Airway epithelial cell (primary cell): Measurements from ENCODE around the gene C1orf146. TPM values are rescaled to one million over a fixed set of nuclear protein-coding genes. Genes with fewer than 3 reads are reported as not detected.

Experiments
- total RNA-seq: library from RNA; depleted of rRNA; stranded (reverse); fragments of >200 nt; gene quantifications from 2 replicates; pipeline ENCODE4 v1.2.3, GENCODE V29; 2015

Gene C1orf146, protein sequence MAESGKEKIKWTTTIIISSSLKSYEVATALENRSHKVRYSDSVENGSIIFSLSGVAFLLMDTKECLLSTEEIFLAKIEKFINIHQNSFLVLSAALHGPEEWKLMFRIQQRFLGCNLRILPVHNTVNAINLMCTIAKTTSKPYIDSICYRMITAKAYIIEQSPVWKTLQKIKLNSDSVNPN
- not detected in 2 replicates for total RNA-seq

GRCh38 chr1:92217721-92218120 lies at the start of gene C1orf146:
C1orf146 (plus strand) TSS chr1:92217915; CDS start chr1:92231421, 13,506 bp downstream.

Other genes starting within 250 kb of the C1orf146 start
- gene EPHX4, start 187.9 kb upstream of the C1orf146 start, total RNA-seq: 0.21 and 0.33 TPM in 2 replicates
- 0.35 TPM in 1 of 2 replicates, not detected in the other for gene SETSIP, start 142.5 kb upstream of the C1orf146 start, total RNA-seq
- 2.5 and 3.2 TPM in 2 replicates for gene BTBD8, start 137.6 kb upstream of the C1orf146 start, total RNA-seq
- gene GLMN, start 81.1 kb downstream of the C1orf146 start, total RNA-seq: 8.8 and 10.4 TPM in 2 replicates
- gene RPAP2, start 81.1 kb downstream of the C1orf146 start, total RNA-seq: 14.1 and 16.7 TPM in 2 replicates